Stomach (tissue), 9 donors: ENCODE measurements around the gene RFX3. TPM values are rescaled to one million over a fixed set of nuclear protein-coding genes. Genes with fewer than 3 reads are reported as not detected.

Experiments used
- DNase-seq, 2 donors: peaks; one replicate each; pipeline versions ENCODE4 v3.0.0 to v3.0.0-alpha.2; 2013 to 2019
- H3K27ac ChIP-seq, 5 donors: fragments of 200-600 bp in 4 of 5; sonication (generic) in 4 of 5; one replicate each; pipeline ENCODE4 v1.5.1; 2013 to 2019; ENCODE audit warnings: mild to moderate bottlenecking in 1 of 5, moderate library complexity in 1 of 5
- H3K27me3 ChIP-seq, 3 donors: fragments of 200-600 bp; sonication (generic); one replicate each; pipeline ENCODE4 v1.5.1; 2017 to 2019; ENCODE audit warnings: mixed run types in 1 of 3
- H3K36me3 ChIP-seq, 4 donors: fragments of 200-600 bp; sonication (generic); 1 replicate in 3 of 4; 2 replicates in 1 of 4; pipeline ENCODE4 v1.5.1; 2016 to 2019
- H3K4me1 ChIP-seq, 4 donors: fragments of 200-600 bp; sonication (generic); one replicate each; pipeline ENCODE4 v1.5.1; 2016 to 2019
- H3K4me3 ChIP-seq, 4 donors: fragments of 200-600 bp; sonication (generic) in 3 of 4; one replicate each; pipeline ENCODE4 v1.5.1; 2016 to 2019; ENCODE audit warnings: mild to moderate bottlenecking in 1 of 4
- H3K9me3 ChIP-seq, 4 donors: fragments of 200-600 bp; sonication (generic); one replicate each; pipeline ENCODE4 v1.5.1; 2016 to 2019
- EP300 ChIP-seq: sonication (generic); formaldehyde crosslinking; IDR thresholded peaks from one replicate; pipeline ENCODE4 v1.6.1; 2017; ENCODE audit warnings: antibody characterized with exemption
- POLR2A ChIP-seq, 4 donors: fragments of 450-650 bp; IDR thresholded peaks; one replicate each; pipeline ENCODE4 v1.6.1; 2016; ENCODE audit warnings: antibody characterized with exemption in 4 of 4, control low read depth in 2 of 4, mild to moderate bottlenecking in 1 of 4, moderate library complexity in 1 of 4
- POLR2AphosphoS5 ChIP-seq, 3 donors: sonication (generic); formaldehyde crosslinking; IDR thresholded peaks; one replicate each; pipeline ENCODE4 v1.6.1; 2016; ENCODE audit warnings: antibody characterized with exemption in 3 of 3
- WGBS, 5 donors: extraction: QIAGEN DNeasy Blood & Tissue Kit in 3 of 5; methylation state at CpG; one replicate each; pipeline versions ENCODE4 v1.1.5 to v1.1.7; 2013 to 2018; 5-methylcytosine and 5-hydroxymethylcytosine counted together
- intact Hi-C: fragments of 100-400 bp; cut with DNase I; formaldehyde crosslinking; loops from one replicate; pipeline ENCODE4 v1.15.1; 2023; ENCODE audit warnings: low total_unique reads
- polyA plus RNA-seq, 3 donors: library from polyadenylated mRNA; stranded (reverse); fragments of 200-250 nt; gene quantifications; one replicate each; pipeline ENCODE4 v1.2.3, GENCODE V29; 2013
- total RNA-seq, 5 donors: library from RNA; depleted of rRNA; stranded (reverse); fragments of >200 nt; gene quantifications; one replicate each; pipeline versions ENCODE4 v1.1.0 to v1.2.3, GENCODE V29; 2014 to 2016
- TF ChIP-seq, protein P1 (sequence below), 7 experiments: fragments of 450-650 bp in 4 of 7; fragments of 200-600 bp in 3 of 7; sonication (generic) in 3 of 7; IDR thresholded peaks; one replicate each; pipeline ENCODE4 v1.5.1; 2016 to 2019; ENCODE audit warnings: antibody characterized with exemption in 7 of 7, control low read depth in 2 of 7, mild to moderate bottlenecking in 1 of 7
- donor health status: healthy with polysubstance abuse.
- donor health status: Bipolar disorder and iron deficiency.
- donor health status: healthy.

The RFX3 gene
- total and polyA plus RNA-seq, 8 donors: 0.76 to 22.8 (median 6.1) TPM

DNA sequence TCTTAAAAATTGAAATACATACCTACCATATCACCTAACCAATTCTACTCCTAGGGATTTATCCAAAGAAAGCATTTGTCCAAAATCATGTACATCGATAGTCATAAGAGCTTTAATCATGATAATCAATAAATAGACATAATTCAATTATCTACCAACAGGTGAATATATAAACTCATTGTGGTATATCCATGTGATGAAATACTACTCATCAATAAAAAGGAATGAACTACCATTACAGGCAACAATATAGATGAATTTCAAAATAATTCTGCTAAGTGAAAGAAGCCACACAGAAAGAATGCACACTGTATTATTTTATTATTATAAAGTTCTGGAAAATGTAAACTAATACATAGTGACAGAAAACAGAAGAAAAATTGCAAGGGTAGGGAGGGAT lies 81.8 kb downstream of the RFX3 start:
- Histone ChIP-seq H3K27me3 (no peaks in the 10 kb centered on the region), H3K4me1 (peaks cover 0 to 7% (median 3%) of the 10 kb centered on the region in 4 donors), H3K27ac (no peak overlapping the region), H3K4me3 (no peak overlapping the region), H3K9me3 (no peaks in the 10 kb centered on the region), H3K36me3 (no peaks in the 10 kb centered on the region)
- 93 to 100% (median 99%) methylated on average over 1 of the region's 1 CpG for WGBS, 5 donors
- intact Hi-C loops: no loop called here
- no peak for DNase-seq
- no peak for TF ChIP-seq POLR2AphosphoS5 (IDR thresholded peaks at IDR 0.05)
- TF ChIP-seq, protein P1, sequence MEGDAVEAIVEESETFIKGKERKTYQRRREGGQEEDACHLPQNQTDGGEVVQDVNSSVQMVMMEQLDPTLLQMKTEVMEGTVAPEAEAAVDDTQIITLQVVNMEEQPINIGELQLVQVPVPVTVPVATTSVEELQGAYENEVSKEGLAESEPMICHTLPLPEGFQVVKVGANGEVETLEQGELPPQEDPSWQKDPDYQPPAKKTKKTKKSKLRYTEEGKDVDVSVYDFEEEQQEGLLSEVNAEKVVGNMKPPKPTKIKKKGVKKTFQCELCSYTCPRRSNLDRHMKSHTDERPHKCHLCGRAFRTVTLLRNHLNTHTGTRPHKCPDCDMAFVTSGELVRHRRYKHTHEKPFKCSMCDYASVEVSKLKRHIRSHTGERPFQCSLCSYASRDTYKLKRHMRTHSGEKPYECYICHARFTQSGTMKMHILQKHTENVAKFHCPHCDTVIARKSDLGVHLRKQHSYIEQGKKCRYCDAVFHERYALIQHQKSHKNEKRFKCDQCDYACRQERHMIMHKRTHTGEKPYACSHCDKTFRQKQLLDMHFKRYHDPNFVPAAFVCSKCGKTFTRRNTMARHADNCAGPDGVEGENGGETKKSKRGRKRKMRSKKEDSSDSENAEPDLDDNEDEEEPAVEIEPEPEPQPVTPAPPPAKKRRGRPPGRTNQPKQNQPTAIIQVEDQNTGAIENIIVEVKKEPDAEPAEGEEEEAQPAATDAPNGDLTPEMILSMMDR (IDR thresholded peaks at IDR 0.05): no peak

DNA sequence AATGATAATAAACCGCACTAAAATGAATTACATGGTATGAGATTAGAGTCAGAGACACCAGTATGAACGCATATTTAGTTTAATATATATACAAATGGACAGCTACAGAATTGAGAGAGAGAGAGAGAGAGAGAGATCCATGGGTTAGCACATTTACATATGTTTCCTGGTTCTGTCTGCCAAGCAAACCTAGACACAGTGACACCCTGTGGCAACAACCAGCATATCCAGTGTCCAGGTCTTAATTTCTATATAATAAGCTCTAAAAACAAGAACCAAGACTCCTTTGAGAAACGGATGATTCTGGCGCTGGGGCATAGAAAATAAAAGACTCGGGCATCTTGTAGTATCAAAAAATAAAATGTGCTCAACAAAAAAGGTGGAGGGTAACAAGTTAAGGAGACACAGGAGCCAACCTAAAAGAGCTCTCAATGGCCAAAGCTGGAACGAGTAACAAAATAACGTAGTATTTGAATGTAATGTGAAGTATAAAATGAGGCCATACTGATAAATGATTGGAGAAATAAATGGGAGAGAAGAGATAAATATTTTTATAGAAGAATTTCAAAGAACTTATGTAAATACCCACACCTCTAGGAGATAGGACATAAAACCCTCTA lies 84.5 kb downstream of the RFX3 start:
- H3K4me3 ChIP-seq: no peak overlapping the region
- H3K4me1 ChIP-seq: peaks cover 0 to 9% (median 0%) of the 10 kb centered on the region in 4 donors
- no peaks in the 10 kb centered on the region for H3K9me3 ChIP-seq
- H3K27me3 ChIP-seq: no peaks in the 10 kb centered on the region
- intact Hi-C loops: no loop called here
- H3K27ac ChIP-seq: no peak overlapping the region
- WGBS, 5 donors: 73 to 89% (median 76%) methylated on average over 7 of the region's 7 CpGs
- peak; percentile 50 to 75 for DNase-seq
- no peaks in the 10 kb centered on the region for H3K36me3 ChIP-seq
- TF ChIP-seq POLR2A (IDR thresholded peaks at IDR 0.05): no peak
- TF ChIP-seq EP300: no peak
- TF ChIP-seq, protein P1 (IDR thresholded peaks at IDR 0.05): peak in 5 of 7 experiments; percentile 9 to 56 (median 41)

DNA sequence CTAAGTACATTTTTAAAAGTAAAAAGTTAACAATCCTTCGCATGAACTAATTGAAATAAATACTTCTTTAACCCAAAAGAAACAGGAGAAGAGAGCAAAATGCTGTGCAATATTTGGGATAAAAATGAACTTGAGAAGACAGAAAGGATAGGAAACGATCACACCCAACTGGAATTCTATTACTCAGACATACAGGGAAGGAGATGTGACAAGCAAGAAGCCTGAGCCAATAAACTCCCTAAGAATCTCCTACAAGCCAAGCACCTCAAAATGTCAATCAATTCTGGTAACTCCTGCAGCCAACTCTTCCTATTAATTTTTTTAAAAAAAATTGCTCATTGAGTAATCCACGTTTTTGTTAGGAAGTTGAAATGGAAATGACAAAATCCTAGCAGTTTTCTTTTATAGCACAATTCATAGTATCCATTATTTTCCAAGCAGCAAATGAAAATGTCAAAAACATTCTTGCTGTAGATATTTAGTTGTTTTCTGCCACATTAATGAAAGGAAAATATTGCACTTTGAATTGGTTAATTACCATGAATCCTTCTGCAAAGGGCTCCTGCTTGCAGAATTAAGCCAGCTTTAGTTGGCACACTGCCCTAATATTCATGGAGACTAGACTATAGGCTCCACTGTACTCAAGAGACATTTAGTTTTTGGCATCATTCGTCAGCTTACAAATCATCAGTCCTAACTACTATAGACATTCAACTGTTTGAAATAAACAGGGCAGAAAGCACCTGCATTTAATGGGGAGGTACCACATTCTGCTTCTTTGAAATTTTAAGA lies 89.0 kb downstream of the RFX3 start:
- Histone ChIP-seq H3K4me1 (peaks cover 0 to 9% (median 2%) of the 10 kb centered on the region in 4 donors), H3K4me3 (no peak overlapping the region), H3K27me3 (no peaks in the 10 kb centered on the region), H3K36me3 (no peaks in the 10 kb centered on the region), H3K27ac (no peak overlapping the region), H3K9me3 (no peaks in the 10 kb centered on the region)
- peak in 1 of 2 donors; percentile 31 for DNase-seq
- intact Hi-C loops: no loop called here
- 72 to 87% (median 80%) methylated on average over 4 of the region's 4 CpGs for WGBS, 5 donors
- no peak for TF ChIP-seq EP300
- TF ChIP-seq, protein P1 (IDR thresholded peaks at IDR 0.05): no peak
- TF ChIP-seq POLR2A (IDR thresholded peaks at IDR 0.05): no peak
- no peak for TF ChIP-seq POLR2AphosphoS5 (IDR thresholded peaks at IDR 0.05)

DNA sequence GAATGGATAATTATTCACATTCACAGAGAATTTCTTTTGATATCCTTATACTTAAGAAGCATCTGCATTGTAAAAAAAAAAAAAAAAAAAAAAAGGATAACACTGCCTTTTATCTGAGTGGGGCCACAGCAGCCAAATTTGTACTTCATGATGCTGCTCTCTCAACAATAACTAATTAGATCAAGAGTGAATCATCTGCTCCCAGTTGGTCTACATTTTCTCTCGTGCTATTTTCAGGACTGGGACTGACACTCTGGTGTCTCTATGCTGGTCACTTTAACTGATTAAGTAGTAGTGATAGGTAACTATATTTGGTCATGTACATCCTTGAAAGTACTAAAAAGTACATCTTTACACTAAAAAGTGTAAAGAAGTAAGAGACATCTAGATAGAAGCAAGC lies 90.1 kb downstream of the RFX3 start:
- intact Hi-C loops: no loop called here
- H3K36me3 ChIP-seq: no peaks in the 10 kb centered on the region
- TF ChIP-seq POLR2AphosphoS5 (IDR thresholded peaks at IDR 0.05): no peak
- peaks cover 0 to 9% (median 2%) of the 10 kb centered on the region in 4 donors for H3K4me1 ChIP-seq
- H3K27me3 ChIP-seq: no peaks in the 10 kb centered on the region
- WGBS, 5 donors: 77 to 91% (median 84%) methylated on average over 1 of the region's 1 CpG
- H3K9me3 ChIP-seq: no peaks in the 10 kb centered on the region
- DNase-seq: no peak
- H3K4me3 ChIP-seq: no peak overlapping the region
- no peak overlapping the region for H3K27ac ChIP-seq

DNA sequence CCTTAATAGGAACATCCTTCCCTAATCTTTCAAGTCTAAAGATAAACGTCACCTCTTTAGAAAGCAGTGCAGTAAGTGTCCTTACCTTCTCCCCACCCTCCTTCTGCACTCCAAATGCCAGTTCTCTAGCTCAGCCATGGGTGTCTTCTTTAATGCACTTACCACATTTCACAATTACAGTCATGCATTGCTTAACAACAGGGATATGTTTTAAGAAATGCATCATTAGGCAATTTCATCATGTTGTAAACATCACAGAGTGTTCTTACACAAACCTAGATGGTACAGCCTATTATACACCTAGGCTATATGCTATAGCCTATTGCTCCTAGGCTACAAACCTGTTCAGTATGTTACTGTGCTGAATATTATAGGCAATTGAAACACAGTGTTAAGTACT lies 91.2 kb downstream of the RFX3 start:
- no peak for DNase-seq
- Histone ChIP-seq H3K36me3 (no peaks in the 10 kb centered on the region), H3K4me3 (no peak overlapping the region), H3K27me3 (no peaks in the 10 kb centered on the region), H3K27ac (no peak overlapping the region), H3K9me3 (no peaks in the 10 kb centered on the region), H3K4me1 (peaks cover 0 to 9% (median 2%) of the 10 kb centered on the region in 4 donors)
- no peak for TF ChIP-seq EP300
- TF ChIP-seq, protein P1 (IDR thresholded peaks at IDR 0.05): no peak
- TF ChIP-seq POLR2AphosphoS5 (IDR thresholded peaks at IDR 0.05): peak in 1 of 3 donors; percentile 37
- no peak for TF ChIP-seq POLR2A (IDR thresholded peaks at IDR 0.05)
- WGBS, 5 donors: 63 to 88% (median 84%) methylated on average over 1 of the region's 1 CpG
- intact Hi-C loops: no loop called here
